Esophagus squamous epithelium (tissue), 5 donors: ENCODE data around the gene MDM1. TPM values are rescaled to one million over a fixed set of nuclear protein-coding genes. Genes with fewer than 3 reads are reported as not detected.

ENCODE experiments used
- DNase-seq: peaks from one replicate; lab custom pipeline; 2025; lab: John Stamatoyannopoulos, UW
- H3K27ac ChIP-seq, 4 donors: fragments of 200-600 bp; sonication (generic); one replicate each; pipeline ENCODE4 v1.5.1; 2016 to 2019; ENCODE audit warnings: mild to moderate bottlenecking in 1 of 4
- H3K27me3 ChIP-seq, 4 donors: fragments of 200-600 bp; sonication (generic); 1 replicate in 3 of 4; 2 replicates in 1 of 4; pipeline versions ENCODE4 v1.5.1 to v1.6.0; 2017 to 2021; ENCODE audit warnings: antibody characterized with exemption in 1 of 4
- H3K36me3 ChIP-seq, 3 donors: fragments of 200-600 bp; sonication (generic); one replicate each; pipeline ENCODE4 v1.5.1; 2016 to 2019
- H3K4me1 ChIP-seq, 3 donors: fragments of 200-600 bp; sonication (generic); one replicate each; pipeline ENCODE4 v1.5.1; 2017 to 2019
- H3K4me3 ChIP-seq, 4 donors: fragments of 200-600 bp; sonication (generic); 1 replicate in 3 of 4; 2 replicates in 1 of 4; pipeline ENCODE4 v1.5.1; 2016 to 2019; ENCODE audit warnings: mild to moderate bottlenecking in 2 of 4, moderate library complexity in 1 of 4
- H3K9me3 ChIP-seq, 3 donors: fragments of 200-600 bp; sonication (generic); one replicate each; pipeline ENCODE4 v1.5.1; 2016 to 2019
- POLR2A ChIP-seq, 4 donors: fragments of 450-650 bp; IDR thresholded peaks; one replicate each; pipeline ENCODE4 v1.6.1; 2017; ENCODE audit warnings: antibody characterized with exemption in 4 of 4, mild to moderate bottlenecking in 4 of 4, moderate library complexity in 3 of 4
- WGBS, 2 donors: methylation state at CpG; one replicate each; pipeline ENCODE4 v1.1.5; 2018; 5-methylcytosine and 5-hydroxymethylcytosine counted together
- intact Hi-C: fragments of 100-400 bp; cut with DNase I; formaldehyde crosslinking; loops from one replicate; pipeline ENCODE4 v1.15.0; 2022
- total RNA-seq, 4 donors: library from RNA; depleted of rRNA; stranded (reverse); fragments of >200 nt; gene quantifications; one replicate each; pipeline ENCODE4 v1.1.0, GENCODE V29; 2016
- TF ChIP-seq, protein P1 (sequence below), 6 experiments: fragments of 450-650 bp in 4 of 6; fragments of 200-600 bp in 2 of 6; sonication (generic) in 2 of 6; IDR thresholded peaks; one replicate each; pipeline ENCODE4 v1.5.1; 2016 to 2019; ENCODE audit warnings: antibody characterized with exemption in 6 of 6, mild to moderate bottlenecking in 4 of 6, moderate library complexity in 4 of 6
- donor health status: DM: yes; HTN: yes; CAD: no.

Gene MDM1
- total RNA-seq, 4 donors from 2014 or later = 8.0 to 14.1 (median 10.5) TPM

DNA sequence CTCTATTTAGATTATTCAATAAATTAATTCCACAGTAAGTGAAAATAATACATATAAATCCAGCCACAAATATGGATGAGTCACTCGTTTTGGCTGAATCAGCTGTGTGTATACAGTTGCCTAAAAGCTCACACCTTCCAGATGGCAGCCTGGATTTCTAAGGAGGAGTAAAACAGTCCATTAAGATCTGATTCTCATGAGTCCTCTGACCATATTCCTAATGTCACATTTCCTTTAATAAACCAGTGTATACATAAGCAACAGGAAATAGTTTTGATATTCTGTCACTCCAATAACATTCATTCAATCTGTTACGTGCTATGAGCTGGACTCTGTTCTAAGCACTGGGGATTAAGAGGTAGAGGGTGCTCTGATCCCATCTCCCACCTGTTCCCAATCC lies 21.8 kb downstream of the MDM1 start:
- H3K36me3 ChIP-seq = peaks cover 0 to 98% (median 8%) of the 10 kb centered on the region in 3 donors
- H3K4me1 ChIP-seq = no peaks in the 10 kb centered on the region
- no peak overlapping the region for H3K27ac ChIP-seq
- TF ChIP-seq, protein P1, sequence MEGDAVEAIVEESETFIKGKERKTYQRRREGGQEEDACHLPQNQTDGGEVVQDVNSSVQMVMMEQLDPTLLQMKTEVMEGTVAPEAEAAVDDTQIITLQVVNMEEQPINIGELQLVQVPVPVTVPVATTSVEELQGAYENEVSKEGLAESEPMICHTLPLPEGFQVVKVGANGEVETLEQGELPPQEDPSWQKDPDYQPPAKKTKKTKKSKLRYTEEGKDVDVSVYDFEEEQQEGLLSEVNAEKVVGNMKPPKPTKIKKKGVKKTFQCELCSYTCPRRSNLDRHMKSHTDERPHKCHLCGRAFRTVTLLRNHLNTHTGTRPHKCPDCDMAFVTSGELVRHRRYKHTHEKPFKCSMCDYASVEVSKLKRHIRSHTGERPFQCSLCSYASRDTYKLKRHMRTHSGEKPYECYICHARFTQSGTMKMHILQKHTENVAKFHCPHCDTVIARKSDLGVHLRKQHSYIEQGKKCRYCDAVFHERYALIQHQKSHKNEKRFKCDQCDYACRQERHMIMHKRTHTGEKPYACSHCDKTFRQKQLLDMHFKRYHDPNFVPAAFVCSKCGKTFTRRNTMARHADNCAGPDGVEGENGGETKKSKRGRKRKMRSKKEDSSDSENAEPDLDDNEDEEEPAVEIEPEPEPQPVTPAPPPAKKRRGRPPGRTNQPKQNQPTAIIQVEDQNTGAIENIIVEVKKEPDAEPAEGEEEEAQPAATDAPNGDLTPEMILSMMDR (IDR thresholded peaks at IDR 0.05) = no peak
- no peak for TF ChIP-seq POLR2A (IDR thresholded peaks at IDR 0.05)
- no peak overlapping the region for H3K4me3 ChIP-seq
- no peaks in the 10 kb centered on the region for H3K27me3 ChIP-seq
- DNase-seq = no peak
- intact Hi-C loops = no loop called here
- no peaks in the 10 kb centered on the region for H3K9me3 ChIP-seq
- WGBS, 2 donors = 53 to 61% methylated on average over 2 of the region's 2 CpGs

DNA sequence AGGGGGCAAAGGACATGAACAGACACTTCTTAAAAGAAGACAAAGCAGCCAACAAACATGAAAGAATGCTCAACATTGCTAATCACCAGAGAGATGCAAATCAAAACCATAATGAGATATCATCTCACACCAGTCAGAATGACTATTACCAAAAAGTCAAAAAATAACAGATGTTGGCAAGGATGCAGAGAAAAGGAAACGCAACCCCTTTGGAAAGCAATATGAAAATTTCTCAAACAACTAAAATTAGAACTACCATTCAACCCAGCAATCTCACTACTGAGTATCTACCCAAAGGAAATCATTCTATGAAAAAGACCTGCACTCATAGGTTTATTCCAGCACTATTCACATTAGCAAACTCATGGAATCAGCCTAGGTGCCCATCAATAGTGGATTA lies 25.6 kb downstream of the MDM1 start:
- no peak overlapping the region for H3K27ac ChIP-seq
- no peaks in the 10 kb centered on the region for H3K9me3 ChIP-seq
- no peak for DNase-seq
- 64 to 83% methylated on average over 1 of the region's 1 CpG for WGBS, 2 donors
- TF ChIP-seq, protein P1 (IDR thresholded peaks at IDR 0.05) = no peak
- TF ChIP-seq POLR2A (IDR thresholded peaks at IDR 0.05) = no peak
- intact Hi-C loops = no loop called here
- H3K27me3 ChIP-seq = no peaks in the 10 kb centered on the region
- H3K36me3 ChIP-seq = peaks cover 0 to 86% (median 0%) of the 10 kb centered on the region in 3 donors
- no peak overlapping the region for H3K4me3 ChIP-seq
- no peaks in the 10 kb centered on the region for H3K4me1 ChIP-seq

DNA sequence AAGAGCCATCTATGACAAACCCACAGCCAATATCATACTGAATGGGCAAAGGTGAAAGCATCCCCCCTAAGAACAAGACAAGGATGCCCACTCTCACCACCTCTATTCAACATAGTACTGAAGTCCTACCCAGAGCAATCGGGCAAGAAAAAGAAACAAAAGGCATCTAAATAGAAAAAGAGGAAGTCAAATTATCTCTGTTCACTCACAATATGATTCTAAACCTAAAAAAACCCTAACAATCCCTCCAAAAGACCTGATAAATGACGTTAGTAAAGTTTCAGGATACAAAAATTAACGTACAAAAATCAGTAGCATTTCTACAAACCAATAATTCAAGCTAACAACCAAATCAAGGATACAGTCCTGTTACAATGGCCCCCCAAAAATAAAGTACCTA lies 26.9 kb downstream of the MDM1 start:
- DNase-seq = no peak
- WGBS, 2 donors = 75 to 82% methylated on average over 3 of the region's 3 CpGs
- Histone ChIP-seq H3K36me3 (peaks cover 0 to 86% (median 0%) of the 10 kb centered on the region in 3 donors), H3K4me1 (no peaks in the 10 kb centered on the region), H3K4me3 (no peak overlapping the region), H3K9me3 (no peaks in the 10 kb centered on the region), H3K27ac (no peak overlapping the region), H3K27me3 (no peaks in the 10 kb centered on the region)
- TF ChIP-seq POLR2A (IDR thresholded peaks at IDR 0.05) = no peak
- intact Hi-C loops = no loop called here

DNA sequence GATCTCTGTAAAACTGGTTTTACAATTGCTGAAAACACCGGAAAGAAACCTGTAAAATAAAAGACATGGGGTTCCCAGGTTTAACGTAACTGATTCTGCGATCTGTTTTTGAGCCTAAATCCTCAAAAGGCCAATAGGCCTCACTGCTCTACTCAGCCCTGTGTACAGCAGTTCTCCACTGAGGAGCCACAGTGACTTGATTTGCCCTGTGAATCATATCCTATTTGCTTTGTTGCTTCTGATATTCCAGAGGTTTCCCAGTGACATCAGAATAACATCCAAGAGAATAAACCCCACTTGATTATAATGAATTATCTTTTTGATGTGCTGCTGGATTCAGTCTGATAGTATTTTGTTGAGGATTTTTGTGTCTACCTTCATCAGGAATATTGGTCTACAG lies 27.5 kb downstream of the MDM1 start:
- TF ChIP-seq, protein P1 (IDR thresholded peaks at IDR 0.05) = no peak
- TF ChIP-seq POLR2A (IDR thresholded peaks at IDR 0.05) = no peak
- H3K27me3 ChIP-seq = no peaks in the 10 kb centered on the region
- H3K27ac ChIP-seq = no peak overlapping the region
- no peaks in the 10 kb centered on the region for H3K9me3 ChIP-seq
- intact Hi-C loops = no loop called here
- no peak overlapping the region for H3K4me3 ChIP-seq
- DNase-seq = no peak
- WGBS, 2 donors = 90 to 96% methylated on average over 3 of the region's 3 CpGs
- peaks cover 0 to 86% (median 0%) of the 10 kb centered on the region in 3 donors for H3K36me3 ChIP-seq
- H3K4me1 ChIP-seq = no peaks in the 10 kb centered on the region

DNA sequence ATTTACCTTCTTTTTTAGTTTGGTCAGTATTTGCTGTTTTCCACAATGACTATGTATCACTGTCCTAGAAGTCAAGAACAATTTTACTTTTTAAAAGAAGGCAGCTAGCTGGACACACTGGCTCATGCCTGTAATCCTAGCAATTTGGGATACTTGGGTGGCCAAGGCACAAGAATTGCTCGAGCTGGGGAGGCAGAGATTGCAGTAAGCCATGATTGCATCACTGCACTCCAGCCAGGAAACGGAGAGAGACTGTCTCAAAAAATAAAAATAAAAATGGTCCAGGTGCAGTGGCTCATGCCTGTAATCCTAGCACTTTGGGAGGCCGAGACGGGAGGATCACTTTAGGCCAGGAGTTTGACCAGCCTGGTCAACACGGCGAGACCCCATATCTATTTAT lies 28.3 kb downstream of the MDM1 start:
- Histone ChIP-seq H3K4me3 (no peak overlapping the region), H3K4me1 (no peaks in the 10 kb centered on the region), H3K36me3 (peaks cover 0 to 85% (median 0%) of the 10 kb centered on the region in 3 donors), H3K27me3 (no peaks in the 10 kb centered on the region), H3K27ac (no peak overlapping the region), H3K9me3 (no peaks in the 10 kb centered on the region)
- no peak for DNase-seq
- WGBS, 2 donors = 66 to 91% methylated on average over 6 of the region's 6 CpGs
- intact Hi-C loops = no loop called here
- TF ChIP-seq POLR2A (IDR thresholded peaks at IDR 0.05) = no peak
- TF ChIP-seq, protein P1 (IDR thresholded peaks at IDR 0.05) = no peak

DNA sequence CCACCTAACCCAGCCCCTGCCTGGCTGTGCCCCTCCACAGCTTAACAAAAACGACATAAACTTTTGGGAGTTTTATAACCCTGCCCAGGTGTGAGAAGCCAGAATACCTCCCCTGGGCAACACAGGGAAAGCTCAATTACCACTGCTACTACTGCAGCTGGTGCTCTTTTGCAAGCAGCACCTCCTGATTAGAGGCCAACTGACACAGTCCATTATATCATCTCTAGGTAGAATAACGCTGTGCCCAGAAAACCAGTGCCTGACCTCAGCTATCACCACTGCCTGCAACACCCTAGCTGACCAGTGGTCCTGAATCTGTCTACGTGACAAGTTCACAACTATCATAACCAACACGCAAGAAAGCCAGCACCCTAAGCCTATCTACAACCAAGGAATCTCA lies 34.2 kb downstream of the MDM1 start:
- Histone ChIP-seq H3K4me1 (peaks cover 0 to 23% (median 0%) of the 10 kb centered on the region in 3 donors), H3K4me3 (no peak overlapping the region), H3K9me3 (no peaks in the 10 kb centered on the region), H3K27me3 (no peaks in the 10 kb centered on the region), H3K27ac (no peak overlapping the region), H3K36me3 (peaks cover 0 to 54% (median 0%) of the 10 kb centered on the region in 3 donors)
- DNase-seq = no peak
- WGBS, 2 donors = 73 to 83% methylated on average over 1 to 2 of the region's 4 CpGs
- intact Hi-C loops = no loop called here
- TF ChIP-seq, protein P1 (IDR thresholded peaks at IDR 0.05) = no peak
- no peak for TF ChIP-seq POLR2A (IDR thresholded peaks at IDR 0.05)
